IPS-NIHi7 (cell line): ENCODE data around the gene PAFAH1B1.
"Not testable (repeated sequence)": the region's sequence is repeated elsewhere in the genome, so short reads cannot be mapped to it uniquely, and the experiment has no call there.

Experiments used
- DNase-seq: peaks from one replicate; pipeline ENCODE4 v3.0.0; 2012; ENCODE audit warnings: mixed read lengths; ENCODE audit errors: extremely low spot score

The PAFAH1B1 gene

GRCh38 chr17:2689411-2690164, 96.1 kb downstream of the PAFAH1B1 start:
- peak; percentile 10 for DNase-seq

GRCh38 chr17:2690165-2691068, 97.0 kb downstream of the PAFAH1B1 start:
- DNase-seq, result peak; percentile 10

- DNase-seq, result peak; percentile 22
Measured at GRCh38 chr17:2691069-2691871, 97.8 kb downstream of the PAFAH1B1 start.

GRCh38 chr17:2691965-2692780, 98.7 kb downstream of the PAFAH1B1 start:
- DNase-seq, result no peak

GRCh38 chr17:2692781-2693135, 99.3 kb downstream of the PAFAH1B1 start:
- DNase-seq, result no peak

GRCh38 chr17:2693561-2694380, 100.3 kb downstream of the PAFAH1B1 start:
- DNase-seq, result no peak

- no peak for DNase-seq
Measured at GRCh38 chr17:2694381-2695242, 101.2 kb downstream of the PAFAH1B1 start.

- DNase-seq, result no peak
Measured at GRCh38 chr17:2695243-2695960, 101.9 kb downstream of the PAFAH1B1 start.

GRCh38 chr17:2695961-2696760, 102.7 kb downstream of the PAFAH1B1 start:
- no peak for DNase-seq

GRCh38 chr17:2697611-2698162, 104.2 kb downstream of the PAFAH1B1 start:
- DNase-seq, result no peak

GRCh38 chr17:2699216-2699805, 105.9 kb downstream of the PAFAH1B1 start:
- DNase-seq, result not testable (repeated sequence)

- DNase-seq, result no peak
Measured at GRCh38 chr17:2700030-2700490, 106.6 kb downstream of the PAFAH1B1 start.

- DNase-seq, result no peak
Measured at GRCh38 chr17:2700491-2701141, 107.2 kb downstream of the PAFAH1B1 start.

GRCh38 chr17:2701161-2701995, 107.9 kb downstream of the PAFAH1B1 start:
- no peak for DNase-seq

- no peak for DNase-seq
Measured at GRCh38 chr17:2701996-2702741, 108.7 kb downstream of the PAFAH1B1 start.
